Measurements from ENCODE around the gene SLC2A14. TPM values are rescaled to one million over a fixed set of nuclear protein-coding genes. Genes with fewer than 3 reads are reported as not detected.

The SLC2A14 gene
- total RNA-seq, result 0.36 and 0.49 TPM in 2 replicates

GRCh38 chr12:7872566-7873319 lies at the start of gene SLC2A14:
SLC2A14 (minus strand) TSS chr12:7872915; CDS start chr12:7869880, 3,035 bp downstream.

GRCh38 chr12:7788884-7789528 lies 83.7 kb downstream of the SLC2A14 start, which contains the start of gene NANOG:
NANOG (plus strand) TSS chr12:7789402; CDS start chr12:7789615, 213 bp downstream.

Other genes with a start within 250 kb of the SLC2A14 start
- not detected in 2 replicates for gene APOBEC1, start 207.0 kb downstream of the SLC2A14 start, total RNA-seq
- not detected in 2 replicates for gene GDF3, start 177.1 kb downstream of the SLC2A14 start, total RNA-seq
- gene DPPA3, start 161.5 kb downstream of the SLC2A14 start, total RNA-seq, result not detected in 2 replicates
- not detected in 2 replicates for gene CLEC4C, start 125.5 kb downstream of the SLC2A14 start, total RNA-seq
- not detected in 2 replicates for gene NANOGNB, start 107.7 kb downstream of the SLC2A14 start, total RNA-seq
- not detected in 2 replicates for gene NANOG, start 83.5 kb downstream of the SLC2A14 start, total RNA-seq
- 67.9 and 123 TPM in 2 replicates for gene SLC2A3, start 63.3 kb upstream of the SLC2A14 start, total RNA-seq
- gene FOXJ2, start 159.8 kb upstream of the SLC2A14 start, total RNA-seq, result 8.1 and 8.4 TPM in 2 replicates
- not detected in 2 replicates for gene C3AR1, start 193.4 kb upstream of the SLC2A14 start, total RNA-seq
- 32.2 and 33.4 TPM in 2 replicates for gene NECAP1, start 209.4 kb upstream of the SLC2A14 start, total RNA-seq